SK-N-MC (cell line): ENCODE measurements around the gene FANCE.

Experiments used
- FOXP2 ChIP-seq: optimal IDR thresholded peaks from 2 replicates; pipeline ENCODE3; 2011; ENCODE audit warnings: mild to moderate bottlenecking, moderate library complexity; ENCODE audit not compliant: insufficient read depth; ENCODE audit errors: extremely low read length, control extremely low read depth
- POLR2AphosphoS5 ChIP-seq: IDR thresholded peaks from 2 replicates; pipeline ENCODE4 v1.6.1; 2012; ENCODE audit warnings: mild to moderate bottlenecking, low read depth, low read length, borderline replicate concordance

DNA sequence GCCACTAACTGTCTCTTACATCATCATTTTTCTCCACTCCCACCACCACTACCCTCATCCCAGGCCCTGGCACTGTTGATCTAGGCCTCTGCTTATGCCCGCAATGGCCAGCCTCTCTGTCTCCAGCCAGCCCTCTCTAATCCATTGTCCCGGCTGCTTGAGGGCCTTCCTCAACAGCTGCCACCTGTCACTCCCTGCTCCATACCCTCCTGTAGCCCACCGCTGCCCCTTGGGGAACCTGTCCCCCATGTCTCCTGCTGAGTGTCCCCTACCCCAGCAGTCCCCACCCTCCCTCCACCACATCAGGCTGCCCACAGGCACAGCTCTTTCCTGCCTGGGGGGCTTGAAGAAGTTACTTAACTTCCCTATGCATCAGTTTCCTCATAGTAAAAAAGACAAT lies 31.4 kb downstream of the FANCE start:
- no peak for TF ChIP-seq FOXP2
- TF ChIP-seq POLR2AphosphoS5 = no peak
